IPS DF 4.7 (cell line): ENCODE measurements around the gene GIMAP5.
"Not testable (repeated sequence)": the region's sequence is repeated elsewhere in the genome, so short reads cannot be mapped to it uniquely, and the experiment has no call there.

Source experiments
- DNase-seq: peaks from one replicate; pipeline ENCODE4 v3.0.0-alpha.2; 2013; ENCODE audit warnings: low spot score; ENCODE audit errors: extremely low read depth

The GIMAP5 gene

DNA sequence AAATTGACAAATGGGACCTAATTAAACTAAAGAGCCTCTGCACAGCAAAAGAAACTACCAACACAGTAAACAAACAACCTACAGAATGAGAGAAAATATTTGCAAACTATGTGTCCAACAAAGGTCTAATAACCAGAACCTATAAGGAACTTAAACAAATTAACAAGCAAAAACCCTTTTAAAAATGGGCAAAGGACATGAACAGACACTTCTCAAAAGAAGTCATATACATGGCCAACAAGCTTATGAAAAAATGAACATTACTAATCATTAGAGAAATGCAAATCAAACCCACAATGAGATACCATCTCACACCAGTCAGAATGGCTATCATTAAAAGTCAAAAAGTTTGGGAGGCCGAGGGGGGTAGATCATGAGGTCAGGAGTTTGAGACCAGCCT is 36.9 kb downstream of the GIMAP5 start:
- DNase-seq, result not testable (repeated sequence)

DNA sequence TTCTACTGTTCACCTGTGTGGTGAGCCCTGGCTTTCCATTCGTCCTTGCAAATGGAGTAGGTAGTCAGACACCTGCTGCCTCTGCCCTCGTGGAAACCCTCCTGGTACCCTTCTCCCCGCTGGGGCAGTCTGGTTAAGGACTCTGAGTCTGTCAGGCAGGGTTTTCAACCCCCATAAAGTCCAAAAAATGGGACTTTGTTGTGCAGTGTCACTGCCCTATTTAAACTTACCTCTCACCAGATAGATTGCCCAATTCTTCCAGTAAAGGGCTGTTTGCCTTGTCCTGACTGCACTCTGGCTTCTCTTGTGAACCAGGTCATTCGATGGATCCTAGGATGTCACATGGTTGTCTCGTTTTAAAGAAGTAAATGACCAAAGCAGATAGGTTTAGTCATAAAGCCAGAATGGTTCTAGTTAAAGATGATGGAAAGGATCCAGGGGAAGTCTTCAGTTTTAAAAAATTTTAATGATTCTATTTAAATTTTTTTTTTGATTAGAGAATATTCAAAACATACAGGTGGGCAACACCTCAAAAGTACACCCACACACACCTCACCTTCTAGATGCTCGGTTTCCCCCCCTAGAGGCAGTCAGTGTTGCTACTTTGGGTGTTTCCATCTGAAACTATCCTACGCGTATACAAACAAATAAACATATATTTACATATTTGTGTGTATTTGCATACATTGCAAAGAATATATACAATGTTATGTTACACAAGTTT is 41.0 kb downstream of the GIMAP5 start:
- DNase-seq, result no peak

DNA sequence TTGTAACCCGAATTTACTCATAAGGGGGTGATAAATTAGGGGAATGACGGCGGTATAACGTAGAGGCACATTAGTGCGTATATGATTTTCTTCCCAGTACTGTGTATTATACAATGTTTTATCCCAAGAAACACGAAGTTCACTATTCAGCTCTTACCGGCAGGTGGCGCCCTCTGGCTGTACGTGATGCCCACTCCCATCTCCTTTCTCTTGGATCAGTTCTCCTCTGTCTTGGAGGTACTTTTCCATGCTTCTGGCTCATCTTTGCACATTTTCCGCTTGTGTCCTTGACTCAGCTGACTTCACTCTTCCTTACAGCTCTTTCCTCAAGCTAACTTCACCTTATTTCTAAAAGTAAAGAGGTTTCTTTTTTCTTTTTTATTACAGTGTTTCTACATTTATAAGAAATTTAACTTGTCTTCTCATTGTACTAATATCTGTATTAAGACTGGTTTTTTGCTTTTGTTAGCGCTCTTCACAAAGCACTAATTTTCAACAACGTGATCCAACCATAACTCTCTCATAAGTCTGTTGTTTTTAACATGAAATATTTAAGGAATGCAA is 41.6 kb downstream of the GIMAP5 start:
- DNase-seq, result peak; percentile 60

DNA sequence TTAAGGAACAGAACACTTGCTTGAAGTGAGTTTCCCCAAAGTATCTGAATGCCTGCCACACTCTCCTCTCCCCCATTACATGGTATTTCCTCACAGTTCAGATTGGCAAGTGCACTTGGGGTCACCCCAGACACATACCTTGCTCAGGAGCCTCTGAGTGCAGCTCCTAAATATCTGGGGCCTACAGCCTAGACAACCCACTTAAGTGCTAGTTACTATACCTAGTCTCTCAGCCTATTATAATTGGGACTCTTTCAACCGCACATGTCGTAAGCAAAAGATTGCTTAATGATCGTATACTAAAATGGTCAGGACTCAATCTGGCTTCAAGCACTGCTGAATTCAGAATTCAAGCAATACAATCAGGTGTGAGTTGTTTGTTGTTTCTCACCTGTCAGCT is 43.1 kb downstream of the GIMAP5 start:
- DNase-seq, result no peak

DNA sequence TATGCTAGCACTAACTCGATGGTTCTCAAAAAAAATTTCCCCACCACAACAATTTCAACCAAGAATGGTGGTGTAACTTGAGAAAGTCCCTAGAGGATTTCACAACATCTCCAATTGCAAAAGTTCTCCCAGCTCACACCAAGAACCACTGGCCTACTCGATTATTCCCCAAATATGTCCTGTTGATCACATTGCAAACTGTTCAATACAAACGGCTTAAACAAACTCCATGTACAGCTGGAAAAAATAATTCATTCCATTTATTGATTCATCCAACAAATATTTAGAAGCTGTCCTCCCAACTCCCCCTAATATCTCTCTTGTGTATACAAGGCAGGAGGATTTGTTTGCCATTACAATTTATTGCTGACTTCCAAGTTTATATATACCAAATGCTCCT is 43.9 kb downstream of the GIMAP5 start:
- no peak for DNase-seq

DNA sequence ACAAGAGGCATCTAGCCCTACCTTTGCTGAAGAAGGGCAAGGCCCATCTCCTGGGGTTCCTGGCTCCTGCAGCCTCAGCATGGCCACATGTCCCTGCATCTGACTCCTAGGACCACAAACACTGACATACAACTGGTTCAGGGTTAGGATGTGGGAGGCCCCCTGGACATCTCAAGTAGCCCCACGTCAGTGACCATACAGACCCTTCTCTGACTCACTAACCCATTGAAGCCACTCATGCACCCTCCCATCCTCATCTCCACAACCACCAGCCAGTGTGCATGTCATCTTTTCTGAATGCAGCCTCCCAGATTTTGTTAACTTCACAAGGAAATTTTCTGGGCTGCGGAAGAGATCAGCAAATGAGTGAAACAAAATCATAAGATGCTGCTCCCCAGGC is 44.7 kb downstream of the GIMAP5 start:
- no peak for DNase-seq

DNA sequence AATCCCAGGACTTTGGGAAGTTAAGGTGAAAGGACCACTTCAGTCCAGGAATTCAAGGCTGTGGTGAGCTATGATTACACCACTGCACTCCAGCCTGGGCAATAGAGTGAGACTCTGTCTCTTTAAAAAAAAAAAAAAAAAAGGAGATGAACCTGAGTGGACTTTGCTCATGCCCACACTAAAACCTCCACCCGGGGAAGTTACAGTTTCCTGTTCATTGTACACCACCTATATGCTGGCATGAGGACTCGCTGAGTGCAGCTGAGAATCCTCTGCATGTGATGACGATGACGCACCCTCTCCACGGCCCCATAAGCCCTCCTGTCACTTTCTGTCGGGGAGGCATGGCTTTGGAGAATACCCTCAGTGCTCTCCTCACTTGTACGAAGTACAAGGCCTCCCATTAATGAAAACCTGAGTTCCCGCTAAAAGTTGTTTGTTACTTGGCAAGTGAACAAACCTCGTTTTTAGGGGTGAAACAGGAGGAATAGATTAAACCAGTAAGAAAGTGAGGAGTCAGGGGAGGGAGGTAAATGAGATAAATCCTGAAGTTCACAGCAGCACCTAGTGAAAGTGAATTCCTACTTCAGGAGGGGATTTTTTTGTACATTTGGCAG is 47.0 kb downstream of the GIMAP5 start:
- no peak for DNase-seq

DNA sequence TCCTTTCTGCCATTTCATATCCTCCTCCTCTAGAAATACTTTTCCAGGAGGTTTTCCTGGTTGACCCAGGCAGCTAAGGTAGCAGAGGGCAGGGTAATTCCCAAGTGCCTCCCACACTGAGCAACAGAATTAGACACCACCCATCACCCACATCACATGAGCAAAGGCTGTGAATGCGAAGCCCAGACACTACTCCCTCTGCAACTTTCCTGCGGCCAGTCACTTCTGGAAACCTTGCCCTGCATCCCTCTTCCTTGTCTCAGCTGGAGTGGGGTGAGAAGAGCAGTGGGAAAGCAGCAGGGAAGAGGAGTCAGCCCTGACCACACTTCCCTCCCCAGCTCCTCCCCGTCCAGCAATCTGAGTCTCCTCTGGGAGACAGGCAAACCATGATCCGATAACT is 47.7 kb downstream of the GIMAP5 start:
- DNase-seq, result no peak

DNA sequence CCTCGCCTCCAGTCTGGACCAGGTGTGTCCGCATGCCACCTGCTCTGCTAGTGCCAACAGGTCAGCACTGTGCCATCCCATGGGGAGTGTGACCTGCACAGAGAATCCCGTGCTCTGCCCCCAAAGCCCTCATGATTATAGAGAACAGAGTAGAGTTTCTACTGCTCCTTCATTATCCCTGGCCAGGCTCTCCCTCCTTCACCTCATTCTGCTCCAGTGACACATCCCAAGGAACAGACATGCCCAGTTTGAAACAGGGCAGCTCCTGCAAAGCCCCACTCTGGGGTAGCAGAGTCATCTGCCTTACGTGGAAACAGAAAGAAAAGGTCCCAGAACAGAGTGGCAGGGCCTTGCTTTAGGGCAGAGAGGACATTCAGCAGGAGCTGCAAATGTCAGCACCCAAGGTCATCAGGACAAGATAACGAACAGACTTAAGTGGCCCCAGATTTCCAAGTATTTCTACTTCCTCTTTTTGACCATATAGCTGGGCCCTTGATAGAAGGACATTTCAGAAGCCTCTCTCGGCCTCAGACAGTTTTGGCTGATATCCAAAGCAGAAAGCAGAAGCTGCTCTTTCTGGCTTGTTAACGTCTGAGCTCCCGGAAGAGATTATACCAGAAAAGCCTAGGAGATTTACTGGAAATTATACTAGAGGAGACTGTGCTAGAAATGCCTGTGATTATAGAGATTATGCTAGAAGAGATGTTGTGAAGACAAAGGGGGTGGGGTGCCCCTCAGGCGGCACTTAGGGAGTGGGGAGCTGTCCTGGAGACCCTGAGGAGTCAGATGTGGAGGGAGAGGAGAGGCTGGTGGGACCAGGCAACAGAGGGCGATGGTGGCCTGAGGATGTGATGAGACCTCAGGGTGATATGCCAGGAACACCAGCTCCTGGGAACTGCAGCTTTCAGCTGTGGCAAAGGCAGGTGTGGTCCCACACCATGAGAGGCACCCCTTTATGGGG is 50.4 kb downstream of the GIMAP5 start:
- DNase-seq, result no peak

DNA sequence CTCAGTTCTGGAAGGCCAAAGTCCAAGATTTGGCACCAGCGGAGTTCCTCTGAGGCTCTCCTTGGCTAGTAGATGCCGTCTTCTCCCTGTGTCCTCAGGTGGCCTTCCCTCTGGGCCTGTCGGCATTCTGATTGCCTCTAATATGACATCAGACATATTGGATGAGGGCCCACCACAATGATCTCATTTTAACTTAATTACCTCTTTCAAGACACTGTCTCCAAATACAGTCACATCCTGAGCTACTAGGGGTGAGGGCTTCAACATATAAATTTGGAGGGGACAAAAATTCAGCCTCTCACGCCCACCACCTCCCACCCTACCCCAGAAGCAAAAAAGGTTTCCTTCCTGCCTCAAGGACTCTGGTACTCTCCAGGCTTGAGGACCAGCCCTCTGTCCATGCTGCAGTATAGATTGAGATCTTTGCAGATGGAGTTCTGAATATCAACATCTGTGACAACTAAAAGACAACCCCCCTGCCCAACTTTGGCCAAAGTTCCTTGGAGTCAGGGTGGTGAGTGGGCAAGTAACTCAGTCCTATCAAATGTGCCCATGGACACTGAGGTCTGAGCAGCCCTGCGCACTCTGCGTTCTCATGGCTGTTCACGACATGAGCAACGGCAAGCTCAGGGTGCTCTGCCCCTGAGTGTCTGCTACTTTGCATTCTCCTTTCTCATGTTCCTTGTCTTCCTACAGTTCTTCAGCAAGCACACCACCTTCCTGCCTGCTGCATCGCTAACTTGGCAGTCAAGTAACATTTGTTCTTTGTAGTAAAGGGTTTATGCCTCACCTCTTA is 51.5 kb downstream of the GIMAP5 start:
- no peak for DNase-seq

DNA sequence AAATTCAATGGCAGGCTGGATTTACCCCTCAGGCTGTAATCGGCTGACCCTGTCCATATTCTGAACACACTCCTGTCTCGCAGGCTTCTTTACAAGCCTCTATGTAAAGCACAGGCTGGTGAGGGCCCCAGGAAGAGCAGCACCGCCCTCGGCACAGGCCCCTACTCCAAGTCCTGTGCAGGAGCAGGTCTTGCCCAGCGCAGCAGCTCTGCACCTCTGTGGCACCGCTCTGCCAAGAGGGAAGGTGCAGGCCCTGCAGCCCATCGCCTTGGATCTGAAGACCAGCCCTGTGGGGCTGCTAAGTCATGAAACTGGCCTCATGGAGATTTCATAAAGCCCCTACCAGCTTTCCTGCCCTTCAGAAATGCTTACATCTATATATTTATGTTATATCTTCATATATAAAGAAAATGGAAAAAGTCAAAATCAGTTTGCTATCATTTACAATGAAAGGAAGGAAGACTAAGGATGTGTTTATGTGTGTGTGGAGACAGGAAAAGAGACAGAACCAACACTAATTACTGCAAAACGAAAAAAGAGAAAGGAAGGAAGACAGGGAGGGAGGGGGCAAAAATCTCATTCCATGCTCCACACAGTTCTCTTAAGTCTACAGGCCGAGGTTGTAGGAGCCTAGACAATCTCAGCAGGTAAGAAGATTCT is 53.3 kb downstream of the GIMAP5 start:
- no peak for DNase-seq

DNA sequence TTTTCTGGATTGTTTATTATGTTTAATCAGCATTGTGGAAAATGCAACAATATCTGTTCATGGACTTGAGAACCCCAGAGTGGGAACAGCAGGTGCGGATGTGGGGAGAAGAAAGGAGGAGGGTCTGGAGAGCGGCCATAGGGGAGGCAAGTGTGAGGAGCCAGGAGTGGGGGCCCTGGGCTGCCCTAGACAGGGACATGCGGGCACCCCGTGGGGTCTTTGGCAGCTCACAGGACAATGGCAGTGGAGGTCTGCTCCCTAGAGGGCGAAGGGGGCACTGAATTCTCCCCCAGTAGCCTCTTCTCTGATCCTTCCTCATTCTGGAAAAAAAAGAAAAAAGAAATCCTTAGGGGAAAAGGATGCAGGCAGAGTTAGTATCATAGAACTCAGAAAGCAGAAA is 54.1 kb downstream of the GIMAP5 start:
- DNase-seq, result no peak

DNA sequence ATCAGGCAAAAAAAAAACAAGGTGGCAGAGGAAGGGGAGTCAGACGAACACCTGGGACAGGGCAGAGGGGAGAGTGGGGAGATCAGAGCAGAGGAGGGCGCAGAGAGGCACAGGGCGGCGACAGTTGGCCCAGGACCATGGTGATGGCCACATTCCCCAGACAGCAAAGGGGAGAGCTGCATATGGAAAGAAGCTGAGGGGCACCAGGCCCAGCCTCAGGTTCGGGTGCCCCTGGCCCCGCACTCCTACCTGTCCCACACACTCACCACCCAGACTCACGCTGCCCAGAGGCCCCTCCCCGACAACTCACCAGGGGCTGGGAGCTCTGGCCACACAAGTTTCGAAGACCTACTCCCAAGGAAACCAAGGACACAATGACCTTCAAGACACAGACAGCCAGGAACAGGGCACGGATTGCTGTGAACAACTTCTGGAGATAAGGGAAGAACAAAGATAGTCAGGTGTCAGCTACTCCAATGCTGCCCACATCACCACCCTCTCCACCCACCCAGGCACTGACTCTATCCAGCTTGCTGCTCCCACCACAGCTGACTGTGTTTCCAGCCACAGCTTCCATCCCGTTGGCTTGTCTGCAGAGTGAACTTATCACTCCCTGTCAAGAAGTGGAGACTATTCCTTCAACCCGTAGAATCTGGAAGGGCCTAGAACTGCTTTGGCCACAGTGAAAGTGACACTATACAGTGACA is 54.7 kb downstream of the GIMAP5 start:
- DNase-seq, result no peak
